GM23338 (cell line): ENCODE data around the gene EPB41L4A.

ENCODE experiments used
- ETS1 ChIP-seq: IDR thresholded peaks from 2 replicates; pipeline ENCODE4 v1.6.1; 2016; ENCODE audit warnings: antibody characterized with exemption
- EZH2 ChIP-seq: fragments of 200-600 bp; sonication (generic); IDR thresholded peaks from one replicate; pipeline ENCODE4 v1.8.0; 2017; ENCODE audit warnings: antibody characterized with exemption, mild to moderate bottlenecking, low read depth; ENCODE audit not compliant: unreplicated experiment
- EZH2phosphoT487 ChIP-seq: fragments of 200-600 bp; sonication (generic); IDR thresholded peaks from one replicate; pipeline ENCODE4 v1.8.1; 2018; ENCODE audit warnings: antibody characterized with exemption; ENCODE audit not compliant: unreplicated experiment
- POLR2AphosphoS5 ChIP-seq: IDR thresholded peaks from 2 replicates; pipeline ENCODE4 v1.6.1; 2016; ENCODE audit warnings: antibody characterized with exemption, low read depth
- STAT1 ChIP-seq: IDR thresholded peaks from one replicate; pipeline ENCODE4 v1.6.1; 2016; ENCODE audit warnings: antibody characterized with exemption; ENCODE audit not compliant: unreplicated experiment
- ZNF114 ChIP-seq: fragments of 250-450 bp; sonication (Bioruptor Pico); IDR thresholded peaks from 2 replicates; pipeline ENCODE4 v1.5.0; 2020; ENCODE audit warnings: mild to moderate bottlenecking, moderate library complexity
- ZNF331 ChIP-seq: fragments of 250-450 bp; sonication (Bioruptor Pico); IDR thresholded peaks from 2 replicates; pipeline ENCODE4 v1.5.0; 2020; ENCODE audit warnings: low read depth, mild to moderate bottlenecking, moderate library complexity
- TF ChIP-seq, protein P1 (sequence below), 2 experiments: fragments of 200-600 bp in 1 of 2; sonication (generic) in 1 of 2; conservative IDR thresholded peaks; 2 replicates each; pipeline versions ENCODE4 v1.5.1 to v1.6.1; 2016 to 2017; ENCODE audit warnings: antibody characterized with exemption in 2 of 2, low read depth in 2 of 2, mild to moderate bottlenecking in 2 of 2, moderate library complexity in 1 of 2
- TF ChIP-seq, protein P2 (sequence below): fragments of 250-450 bp; sonication (Bioruptor Pico); IDR thresholded peaks from 2 replicates; pipeline ENCODE4 v1.5.0; 2020; ENCODE audit warnings: mild to moderate bottlenecking, moderate library complexity
- TF ChIP-seq, protein P3 (sequence below): IDR thresholded peaks from one replicate; pipeline ENCODE4 v1.6.1; 2018; ENCODE audit warnings: antibody characterized with exemption; ENCODE audit not compliant: unreplicated experiment

DNA sequence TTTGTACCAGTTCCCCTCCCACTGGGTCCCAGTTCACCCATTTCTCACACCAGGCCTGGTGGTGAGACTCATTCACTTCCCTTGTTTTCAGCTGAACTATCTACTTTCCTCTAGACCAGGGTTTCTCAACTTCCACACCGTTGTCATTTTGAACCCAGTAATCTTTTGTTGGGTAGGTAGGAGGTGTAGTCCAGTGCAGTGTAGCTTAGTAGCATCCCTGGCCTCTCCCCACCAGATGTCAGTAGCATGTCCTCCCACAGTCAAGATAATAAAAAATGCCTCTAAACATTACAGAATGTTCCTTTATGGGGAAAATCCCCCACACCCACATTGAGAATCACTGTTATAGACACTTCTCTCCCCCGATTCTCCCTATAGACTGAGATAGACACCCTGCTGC is 299.1 kb downstream of the EPB41L4A start:
- TF ChIP-seq, protein P1, sequence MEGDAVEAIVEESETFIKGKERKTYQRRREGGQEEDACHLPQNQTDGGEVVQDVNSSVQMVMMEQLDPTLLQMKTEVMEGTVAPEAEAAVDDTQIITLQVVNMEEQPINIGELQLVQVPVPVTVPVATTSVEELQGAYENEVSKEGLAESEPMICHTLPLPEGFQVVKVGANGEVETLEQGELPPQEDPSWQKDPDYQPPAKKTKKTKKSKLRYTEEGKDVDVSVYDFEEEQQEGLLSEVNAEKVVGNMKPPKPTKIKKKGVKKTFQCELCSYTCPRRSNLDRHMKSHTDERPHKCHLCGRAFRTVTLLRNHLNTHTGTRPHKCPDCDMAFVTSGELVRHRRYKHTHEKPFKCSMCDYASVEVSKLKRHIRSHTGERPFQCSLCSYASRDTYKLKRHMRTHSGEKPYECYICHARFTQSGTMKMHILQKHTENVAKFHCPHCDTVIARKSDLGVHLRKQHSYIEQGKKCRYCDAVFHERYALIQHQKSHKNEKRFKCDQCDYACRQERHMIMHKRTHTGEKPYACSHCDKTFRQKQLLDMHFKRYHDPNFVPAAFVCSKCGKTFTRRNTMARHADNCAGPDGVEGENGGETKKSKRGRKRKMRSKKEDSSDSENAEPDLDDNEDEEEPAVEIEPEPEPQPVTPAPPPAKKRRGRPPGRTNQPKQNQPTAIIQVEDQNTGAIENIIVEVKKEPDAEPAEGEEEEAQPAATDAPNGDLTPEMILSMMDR (conservative IDR thresholded peaks at IDR 0.05; ENCODE audit: low read depth in 2 of 2): no peak
- no peak for TF ChIP-seq EZH2phosphoT487
- TF ChIP-seq POLR2AphosphoS5: no peak
- no peak for TF ChIP-seq EZH2
- TF ChIP-seq, protein P2, sequence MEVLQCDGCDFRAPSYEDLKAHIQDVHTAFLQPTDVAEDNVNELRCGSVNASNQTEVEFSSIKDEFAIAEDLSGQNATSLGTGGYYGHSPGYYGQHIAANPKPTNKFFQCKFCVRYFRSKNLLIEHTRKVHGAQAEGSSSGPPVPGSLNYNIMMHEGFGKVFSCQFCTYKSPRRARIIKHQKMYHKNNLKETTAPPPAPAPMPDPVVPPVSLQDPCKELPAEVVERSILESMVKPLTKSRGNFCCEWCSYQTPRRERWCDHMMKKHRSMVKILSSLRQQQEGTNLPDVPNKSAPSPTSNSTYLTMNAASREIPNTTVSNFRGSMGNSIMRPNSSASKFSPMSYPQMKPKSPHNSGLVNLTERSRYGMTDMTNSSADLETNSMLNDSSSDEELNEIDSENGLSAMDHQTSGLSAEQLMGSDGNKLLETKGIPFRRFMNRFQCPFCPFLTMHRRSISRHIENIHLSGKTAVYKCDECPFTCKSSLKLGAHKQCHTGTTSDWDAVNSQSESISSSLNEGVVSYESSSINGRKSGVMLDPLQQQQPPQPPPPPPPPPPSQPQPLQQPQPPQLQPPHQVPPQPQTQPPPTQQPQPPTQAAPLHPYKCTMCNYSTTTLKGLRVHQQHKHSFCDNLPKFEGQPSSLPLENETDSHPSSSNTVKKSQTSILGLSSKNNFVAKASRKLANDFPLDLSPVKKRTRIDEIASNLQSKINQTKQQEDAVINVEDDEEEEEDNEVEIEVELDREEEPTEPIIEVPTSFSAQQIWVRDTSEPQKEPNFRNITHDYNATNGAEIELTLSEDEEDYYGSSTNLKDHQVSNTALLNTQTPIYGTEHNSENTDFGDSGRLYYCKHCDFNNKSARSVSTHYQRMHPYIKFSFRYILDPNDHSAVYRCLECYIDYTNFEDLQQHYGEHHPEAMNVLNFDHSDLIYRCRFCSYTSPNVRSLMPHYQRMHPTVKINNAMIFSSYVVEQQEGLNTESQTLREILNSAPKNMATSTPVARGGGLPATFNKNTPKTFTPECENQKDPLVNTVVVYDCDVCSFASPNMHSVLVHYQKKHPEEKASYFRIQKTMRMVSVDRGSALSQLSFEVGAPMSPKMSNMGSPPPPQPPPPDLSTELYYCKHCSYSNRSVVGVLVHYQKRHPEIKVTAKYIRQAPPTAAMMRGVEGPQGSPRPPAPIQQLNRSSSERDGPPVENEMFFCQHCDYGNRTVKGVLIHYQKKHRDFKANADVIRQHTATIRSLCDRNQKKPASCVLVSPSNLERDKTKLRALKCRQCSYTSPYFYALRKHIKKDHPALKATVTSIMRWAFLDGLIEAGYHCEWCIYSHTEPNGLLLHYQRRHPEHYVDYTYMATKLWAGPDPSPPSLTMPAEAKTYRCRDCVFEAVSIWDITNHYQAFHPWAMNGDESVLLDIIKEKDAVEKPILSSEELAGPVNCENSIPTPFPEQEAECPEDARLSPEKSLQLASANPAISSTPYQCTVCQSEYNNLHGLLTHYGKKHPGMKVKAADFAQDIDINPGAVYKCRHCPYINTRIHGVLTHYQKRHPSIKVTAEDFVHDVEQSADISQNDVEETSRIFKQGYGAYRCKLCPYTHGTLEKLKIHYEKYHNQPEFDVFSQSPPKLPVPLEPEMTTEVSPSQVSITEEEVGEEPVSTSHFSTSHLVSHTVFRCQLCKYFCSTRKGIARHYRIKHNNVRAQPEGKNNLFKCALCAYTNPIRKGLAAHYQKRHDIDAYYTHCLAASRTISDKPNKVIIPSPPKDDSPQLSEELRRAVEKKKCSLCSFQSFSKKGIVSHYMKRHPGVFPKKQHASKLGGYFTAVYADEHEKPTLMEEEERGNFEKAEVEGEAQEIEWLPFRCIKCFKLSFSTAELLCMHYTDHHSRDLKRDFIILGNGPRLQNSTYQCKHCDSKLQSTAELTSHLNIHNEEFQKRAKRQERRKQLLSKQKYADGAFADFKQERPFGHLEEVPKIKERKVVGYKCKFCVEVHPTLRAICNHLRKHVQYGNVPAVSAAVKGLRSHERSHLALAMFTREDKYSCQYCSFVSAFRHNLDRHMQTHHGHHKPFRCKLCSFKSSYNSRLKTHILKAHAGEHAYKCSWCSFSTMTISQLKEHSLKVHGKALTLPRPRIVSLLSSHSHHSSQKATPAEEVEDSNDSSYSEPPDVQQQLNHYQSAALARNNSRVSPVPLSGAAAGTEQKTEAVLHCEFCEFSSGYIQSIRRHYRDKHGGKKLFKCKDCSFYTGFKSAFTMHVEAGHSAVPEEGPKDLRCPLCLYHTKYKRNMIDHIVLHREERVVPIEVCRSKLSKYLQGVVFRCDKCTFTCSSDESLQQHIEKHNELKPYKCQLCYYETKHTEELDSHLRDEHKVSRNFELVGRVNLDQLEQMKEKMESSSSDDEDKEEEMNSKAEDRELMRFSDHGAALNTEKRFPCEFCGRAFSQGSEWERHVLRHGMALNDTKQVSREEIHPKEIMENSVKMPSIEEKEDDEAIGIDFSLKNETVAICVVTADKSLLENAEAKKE: no peak
- TF ChIP-seq ZNF114: no peak
- TF ChIP-seq ZNF331 (CRISPR knock-in tag): no peak
- TF ChIP-seq STAT1: no peak
- TF ChIP-seq, protein P3, sequence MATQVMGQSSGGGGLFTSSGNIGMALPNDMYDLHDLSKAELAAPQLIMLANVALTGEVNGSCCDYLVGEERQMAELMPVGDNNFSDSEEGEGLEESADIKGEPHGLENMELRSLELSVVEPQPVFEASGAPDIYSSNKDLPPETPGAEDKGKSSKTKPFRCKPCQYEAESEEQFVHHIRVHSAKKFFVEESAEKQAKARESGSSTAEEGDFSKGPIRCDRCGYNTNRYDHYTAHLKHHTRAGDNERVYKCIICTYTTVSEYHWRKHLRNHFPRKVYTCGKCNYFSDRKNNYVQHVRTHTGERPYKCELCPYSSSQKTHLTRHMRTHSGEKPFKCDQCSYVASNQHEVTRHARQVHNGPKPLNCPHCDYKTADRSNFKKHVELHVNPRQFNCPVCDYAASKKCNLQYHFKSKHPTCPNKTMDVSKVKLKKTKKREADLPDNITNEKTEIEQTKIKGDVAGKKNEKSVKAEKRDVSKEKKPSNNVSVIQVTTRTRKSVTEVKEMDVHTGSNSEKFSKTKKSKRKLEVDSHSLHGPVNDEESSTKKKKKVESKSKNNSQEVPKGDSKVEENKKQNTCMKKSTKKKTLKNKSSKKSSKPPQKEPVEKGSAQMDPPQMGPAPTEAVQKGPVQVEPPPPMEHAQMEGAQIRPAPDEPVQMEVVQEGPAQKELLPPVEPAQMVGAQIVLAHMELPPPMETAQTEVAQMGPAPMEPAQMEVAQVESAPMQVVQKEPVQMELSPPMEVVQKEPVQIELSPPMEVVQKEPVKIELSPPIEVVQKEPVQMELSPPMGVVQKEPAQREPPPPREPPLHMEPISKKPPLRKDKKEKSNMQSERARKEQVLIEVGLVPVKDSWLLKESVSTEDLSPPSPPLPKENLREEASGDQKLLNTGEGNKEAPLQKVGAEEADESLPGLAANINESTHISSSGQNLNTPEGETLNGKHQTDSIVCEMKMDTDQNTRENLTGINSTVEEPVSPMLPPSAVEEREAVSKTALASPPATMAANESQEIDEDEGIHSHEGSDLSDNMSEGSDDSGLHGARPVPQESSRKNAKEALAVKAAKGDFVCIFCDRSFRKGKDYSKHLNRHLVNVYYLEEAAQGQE: no peak
- TF ChIP-seq ETS1: no peak
